ENCODE results near the gene ITGAD. TPM values are rescaled to one million over a fixed set of nuclear protein-coding genes. Genes with fewer than 3 reads are reported as not detected.

ITGAD gene
- total RNA-seq, 1 experiment from 2014 or later = not detected

DNA sequence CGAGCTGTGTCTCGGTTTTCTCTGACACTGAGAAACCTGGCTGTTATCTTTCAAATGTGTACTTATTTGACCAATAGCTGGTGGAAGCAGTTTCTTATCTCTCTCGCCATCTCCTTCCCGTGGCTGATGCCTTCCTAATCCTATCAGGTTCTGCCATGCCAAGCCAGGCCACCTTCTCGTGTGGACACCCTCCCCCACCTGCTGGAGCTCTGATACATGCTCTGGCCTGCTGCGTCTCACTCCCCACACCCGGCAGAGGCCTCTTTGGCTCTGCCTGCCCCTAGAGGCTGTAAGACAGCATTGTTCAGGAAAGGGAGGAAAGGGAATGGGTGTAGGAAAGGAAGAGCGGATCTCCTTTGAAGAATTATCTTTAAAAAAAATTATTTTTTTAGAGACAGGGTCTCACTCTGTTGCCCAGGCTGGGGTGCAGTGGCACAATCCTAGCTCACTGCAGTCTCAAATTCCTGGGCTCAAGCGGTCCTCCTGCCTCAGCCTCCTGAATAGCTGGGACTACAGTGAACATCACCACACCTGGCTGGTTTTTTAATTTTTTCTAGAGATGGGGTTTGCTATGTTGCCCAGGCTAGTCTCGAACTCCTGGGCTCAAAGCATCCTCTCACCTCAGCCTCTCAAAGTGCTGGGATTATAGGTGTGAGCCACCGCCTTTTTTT lies 58.7 kb downstream of the ITGAD start:
- peaks cover 29 to 38% of the 10 kb centered on the region in 2 experiments for H3K4me1 Mint-ChIP-seq
- H2AK5ac ChIP-seq (ENCODE audit: insufficient read length, low read length) = no peak overlapping the region
- no peaks in the 10 kb centered on the region for H4K20me1 ChIP-seq (ENCODE audit: control insufficient read depth, insufficient read depth, insufficient read length)
- no peak overlapping the region for H2BK120ac ChIP-seq (ENCODE audit: low read depth, low read length, poor library complexity, severe bottlenecking)
- no peaks in the 10 kb centered on the region for H3K23me2 ChIP-seq (ENCODE audit: insufficient read length, low read depth, low read length, poor library complexity, severe bottlenecking)
- H3K4ac ChIP-seq (ENCODE audit: low read depth, low read length) = no peak overlapping the region
- peak overlapping the region in 1 of 3 experiments; percentile 5; a peak in 2 of 7 replicates for H3K27ac Mint-ChIP-seq
- no peak overlapping the region for H2BK15ac ChIP-seq (ENCODE audit: low read depth, low read length)
- H3K27me3 ChIP-seq (ENCODE audit: insufficient read depth, low read length) = no peaks in the 10 kb centered on the region
- no peak overlapping the region for H4K5ac ChIP-seq (ENCODE audit: insufficient read length, low read depth, low read length)
- H3K4me2 ChIP-seq (ENCODE audit: insufficient read depth, insufficient read length, low read length) = no peak overlapping the region
- peaks cover 3% of the 10 kb centered on the region for H3K27me3 Mint-ChIP-seq (ENCODE audit: low read depth)
- no peak overlapping the region for H2BK12ac ChIP-seq (ENCODE audit: insufficient read length, low read depth, low read length)
- no peak overlapping the region for H2AFZ ChIP-seq (ENCODE audit: low read length)
- no peak overlapping the region for H3K18ac ChIP-seq (ENCODE audit: insufficient read length, low read depth, low read length)
- no peak overlapping the region for H4K8ac ChIP-seq (replicated peaks; ENCODE audit: insufficient read length, low read depth, low read length)
- DNase-seq = peak; percentile 74
- no peaks in the 10 kb centered on the region; the same call in 1 of the 2 replicates for H3K79me2 ChIP-seq (ENCODE audit: insufficient read depth, low read length)
- TF ChIP-seq, protein P1, sequence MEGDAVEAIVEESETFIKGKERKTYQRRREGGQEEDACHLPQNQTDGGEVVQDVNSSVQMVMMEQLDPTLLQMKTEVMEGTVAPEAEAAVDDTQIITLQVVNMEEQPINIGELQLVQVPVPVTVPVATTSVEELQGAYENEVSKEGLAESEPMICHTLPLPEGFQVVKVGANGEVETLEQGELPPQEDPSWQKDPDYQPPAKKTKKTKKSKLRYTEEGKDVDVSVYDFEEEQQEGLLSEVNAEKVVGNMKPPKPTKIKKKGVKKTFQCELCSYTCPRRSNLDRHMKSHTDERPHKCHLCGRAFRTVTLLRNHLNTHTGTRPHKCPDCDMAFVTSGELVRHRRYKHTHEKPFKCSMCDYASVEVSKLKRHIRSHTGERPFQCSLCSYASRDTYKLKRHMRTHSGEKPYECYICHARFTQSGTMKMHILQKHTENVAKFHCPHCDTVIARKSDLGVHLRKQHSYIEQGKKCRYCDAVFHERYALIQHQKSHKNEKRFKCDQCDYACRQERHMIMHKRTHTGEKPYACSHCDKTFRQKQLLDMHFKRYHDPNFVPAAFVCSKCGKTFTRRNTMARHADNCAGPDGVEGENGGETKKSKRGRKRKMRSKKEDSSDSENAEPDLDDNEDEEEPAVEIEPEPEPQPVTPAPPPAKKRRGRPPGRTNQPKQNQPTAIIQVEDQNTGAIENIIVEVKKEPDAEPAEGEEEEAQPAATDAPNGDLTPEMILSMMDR (conservative IDR thresholded peaks at IDR 0.05) = peak; percentile 71
- no CpG with 5 or more reads among the region's 11 CpGs for WGBS (ENCODE audit: extremely low coverage, insufficient read length, low lambda C conversion rate)
- no peak overlapping the region for H3T11ph ChIP-seq (ENCODE audit: low read length)
- H3K9me3 Mint-ChIP-seq = no peaks in the 10 kb centered on the region
- H3K79me1 ChIP-seq (ENCODE audit: insufficient read depth, low read depth, low read length, poor library complexity, severe bottlenecking) = peaks cover 3% of the 10 kb centered on the region
- H3K4me1 ChIP-seq (ENCODE audit: insufficient read depth, low read length) = peaks cover 9% of the 10 kb centered on the region; the same call in 1 of the 2 replicates
- no peak overlapping the region for H4K91ac ChIP-seq (ENCODE audit: insufficient read length, low read depth, low read length)
- H2BK20ac ChIP-seq (ENCODE audit: low read depth, low read length, poor library complexity, severe bottlenecking) = no peak overlapping the region
- no peak overlapping the region for H3K56ac ChIP-seq (ENCODE audit: insufficient read length, low read depth, low read length)
- H3K9me3 ChIP-seq (ENCODE audit: control insufficient read depth, low read depth, low read length) = no peaks in the 10 kb centered on the region
- no peak overlapping the region for H3K9ac ChIP-seq (ENCODE audit: extremely low read depth, insufficient read length, low read length)
- H3K27ac ChIP-seq (ENCODE audit: insufficient read length, low read depth, low read length) = no peak overlapping the region
- no peak overlapping the region for H2BK5ac ChIP-seq (ENCODE audit: insufficient read length, low read length)
- no peak overlapping the region for H3K23ac ChIP-seq (ENCODE audit: insufficient read length, low read depth, low read length)
- H3K36me3 Mint-ChIP-seq (ENCODE audit: insufficient read depth in 1 of 3, low read depth in 3 of 3) = peaks cover 0 to 5% (median 0%) of the 10 kb centered on the region in 3 experiments; a peak in 4 of 7 replicates
- peak overlapping the region in 1 of 2 experiments; percentile 5; a peak in 1 of 5 replicates for H3K4me3 Mint-ChIP-seq
- no peak overlapping the region for H3K14ac ChIP-seq (ENCODE audit: insufficient read depth, low read length)

Measured in H9 (cell line).